Cerebellar nuclear complex (tissue), 1 donor: ENCODE results near the gene UCP1.
"Not testable (repeated sequence)": the region's sequence is repeated elsewhere in the genome, so short reads cannot be mapped to it uniquely, and the experiment has no call there.

Source experiments
- DNase-seq, 2 experiments: peaks; one replicate each; lab custom pipeline; 2025; lab: John Stamatoyannopoulos, UW

The UCP1 gene

DNA sequence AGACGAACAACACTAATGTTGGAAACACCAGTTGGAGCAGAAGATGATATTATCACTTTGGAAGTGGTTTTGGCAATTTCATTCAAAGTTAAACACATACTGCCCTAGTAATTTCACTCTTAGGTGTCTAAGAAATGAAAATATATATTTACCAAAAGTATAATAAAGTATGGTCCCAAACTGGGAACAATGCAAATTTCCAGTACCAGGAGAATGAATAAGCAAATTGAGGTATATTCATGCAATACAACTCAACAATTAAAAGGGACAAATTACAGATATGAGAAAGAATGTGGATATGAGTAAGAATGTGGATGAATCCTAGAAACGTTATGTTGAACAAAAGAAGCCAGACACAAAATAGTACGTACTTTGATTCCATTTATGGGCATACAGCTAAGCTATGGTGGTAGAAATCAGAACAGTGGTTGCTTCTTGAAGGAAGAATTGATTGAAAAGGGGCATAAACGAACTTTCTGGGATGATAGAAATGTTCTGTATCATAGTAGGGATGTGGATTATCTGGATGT, 34.7 kb downstream of the UCP1 start:
- DNase-seq, result no peak

DNA sequence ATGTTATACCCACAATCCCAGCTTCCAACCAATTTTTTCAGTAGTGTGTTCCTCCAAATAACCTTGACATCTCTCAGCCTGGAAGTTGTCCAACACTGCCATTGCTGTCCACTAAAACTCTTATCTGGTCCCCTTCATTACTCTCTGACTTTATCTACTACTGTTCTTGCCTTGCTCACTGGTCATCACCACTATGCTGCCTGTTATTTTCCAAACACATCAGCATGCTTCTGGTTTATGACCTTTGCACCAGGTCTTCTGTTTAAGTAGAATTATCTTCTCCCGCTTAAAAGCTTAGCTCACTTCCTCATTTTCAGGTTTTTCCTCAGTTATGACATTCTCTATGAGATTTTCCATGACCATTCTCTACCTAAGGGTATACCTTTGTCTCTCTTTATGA, 39.3 kb downstream of the UCP1 start:
- DNase-seq, result no peak

DNA sequence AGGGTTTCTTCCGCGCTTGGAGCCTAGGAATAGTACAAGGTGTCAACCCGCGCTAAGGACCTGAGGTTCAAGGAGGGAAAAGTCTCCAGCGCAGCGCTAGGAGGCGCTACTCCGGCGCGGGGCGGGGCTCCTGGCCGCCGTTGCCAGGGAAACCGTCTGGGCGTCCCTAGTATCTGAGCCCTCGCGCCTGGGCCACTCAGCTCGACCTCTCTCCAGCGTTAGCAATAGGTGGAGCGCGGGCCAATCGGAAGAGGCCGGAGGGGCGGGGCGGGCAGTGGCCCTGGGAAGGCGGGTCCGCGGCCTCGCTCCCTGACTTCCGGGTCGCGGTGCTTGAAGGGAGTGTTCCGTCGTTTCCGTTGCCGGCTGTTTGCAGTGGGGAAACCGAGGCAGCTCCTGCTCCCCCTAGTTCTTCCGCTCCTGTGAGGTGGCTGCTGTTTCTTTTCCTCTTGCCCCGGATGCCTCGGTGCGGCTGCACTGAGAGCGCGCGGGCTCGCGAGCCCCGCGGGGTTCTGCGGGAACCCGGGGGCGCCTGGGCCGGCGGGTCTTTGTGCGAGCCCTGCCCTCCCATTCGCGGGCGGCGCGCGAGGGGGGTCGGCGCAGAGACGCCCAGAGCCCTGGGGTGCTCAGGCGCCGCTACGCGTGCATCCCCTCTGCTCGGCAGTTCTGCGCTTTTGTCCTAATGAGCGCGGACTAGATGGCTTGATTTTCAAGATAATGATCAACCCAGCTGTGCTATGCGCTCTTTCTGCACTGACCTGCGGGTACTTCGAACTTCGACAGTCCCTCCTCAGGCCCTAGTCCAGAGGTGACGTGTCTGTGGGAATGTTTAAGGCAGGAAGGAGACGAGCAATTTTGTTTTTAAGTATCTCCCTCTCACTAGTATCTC, 44.7 kb downstream of the UCP1 start, which contains the start of gene ELMOD2:
ELMOD2 (plus strand) TSS at position 312 of the 886 bp plus-strand sequence. CDS start 1,261 bp downstream, outside the sequence.
- DNase-seq, result peak; percentile 81 to 95

DNA sequence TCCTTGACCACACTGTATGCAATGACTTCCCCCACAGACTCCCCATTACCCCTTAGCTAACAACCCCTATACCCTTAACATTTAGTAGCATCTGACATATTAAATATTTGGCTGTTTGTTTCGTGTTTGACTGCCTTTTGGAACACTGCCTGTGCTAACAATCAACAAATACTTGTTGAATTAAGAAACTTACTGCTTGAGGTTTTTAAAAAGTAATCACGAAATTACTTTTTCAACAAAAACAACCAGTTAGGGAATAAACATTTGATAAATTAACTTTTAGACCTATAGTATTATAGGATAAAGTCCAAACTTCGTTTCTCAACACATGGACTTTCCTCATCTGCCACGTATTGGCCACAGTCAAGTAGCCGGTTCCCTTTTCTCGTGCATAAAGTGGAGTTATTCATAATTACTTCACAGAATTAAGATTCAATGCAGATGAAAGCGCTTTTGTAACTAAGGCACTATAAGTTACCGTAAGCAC, 45.3 kb downstream of the UCP1 start:
- no peak for DNase-seq

DNA sequence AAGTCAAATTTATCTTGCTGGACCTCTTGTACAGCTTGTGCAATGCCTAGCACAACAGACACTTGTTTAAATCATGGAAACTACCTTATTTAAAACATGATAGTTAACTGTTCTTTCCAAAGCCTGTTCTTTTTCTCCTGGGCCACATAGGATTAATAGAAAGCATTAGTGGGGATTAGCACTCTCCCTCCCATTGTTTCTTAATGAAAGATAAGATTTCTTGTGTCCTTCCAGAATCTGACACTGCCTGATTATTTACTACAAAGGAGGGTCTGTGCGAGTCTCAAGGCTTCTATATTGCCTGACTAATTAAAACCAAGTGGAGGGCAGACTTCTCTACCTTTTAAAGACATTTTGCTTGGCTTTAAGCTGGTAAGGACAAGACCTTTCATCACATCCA, 53.3 kb downstream of the UCP1 start:
- DNase-seq, result no peak

DNA sequence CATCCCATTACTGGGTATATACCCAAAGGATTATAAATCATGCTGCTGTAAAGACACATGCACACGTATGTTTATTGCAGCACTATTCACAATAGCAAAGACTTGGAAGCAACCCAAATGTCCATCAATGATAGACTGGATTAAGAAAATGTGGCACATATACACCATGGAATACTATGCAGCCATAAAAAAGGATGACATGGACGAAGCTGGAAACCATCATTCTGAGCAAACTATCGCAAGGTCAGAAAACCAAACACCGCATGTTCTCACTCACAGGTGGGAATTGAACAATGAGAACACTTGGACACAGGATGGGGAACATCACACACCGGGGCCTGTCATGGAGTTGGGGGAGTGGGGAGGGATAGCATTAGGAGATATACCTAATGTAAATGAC, 55.0 kb downstream of the UCP1 start:
- DNase-seq, result not testable (repeated sequence)
